ENCODE data around the gene CRABP2.

Gene CRABP2

GRCh38 chr1:156706657-156707416 lies 1.5 kb upstream of the CRABP2 start:
- Histone ChIP-seq H3K4me3 (ENCODE audit: control insufficient read depth in 1 of 7, extremely low read depth in 1 of 7, insufficient read depth in 4 of 7, low read depth in 2 of 7, low read length in 6 of 7) (peak overlapping the region in 6 of 7 experiments; percentile 19 to 70 (median 52)), H3K27ac (ENCODE audit: insufficient read depth in 1 of 2, low read depth in 1 of 2, low read length in 2 of 2, poor library complexity in 1 of 2, severe bottlenecking in 2 of 2) (no peak overlapping the region), H3K36me3 (ENCODE audit: control insufficient read depth in 4 of 4, insufficient read depth in 4 of 4, low read length in 3 of 4) (no peaks in the 10 kb centered on the region), H3K4me1 (ENCODE audit: control extremely low read depth in 1 of 4, control insufficient read depth in 4 of 4, insufficient read depth in 4 of 4, low read length in 3 of 4) (peaks cover 0 to 27% (median 21%) of the 10 kb centered on the region in 4 experiments), H3K9me3 (ENCODE audit: control extremely low read depth in 1 of 5, control insufficient read depth in 4 of 5, insufficient read depth in 2 of 5, low read depth in 1 of 5, low read length in 4 of 5) (no peaks in the 10 kb centered on the region), H3K27me3 (replicated peaks in 2 of 5; ENCODE audit: control insufficient read depth in 4 of 5, insufficient read depth in 5 of 5, low read length in 4 of 5) (peaks cover 7 to 68% (median 27%) of the 10 kb centered on the region in 5 experiments)
- CTCF ChIA-PET: interaction anchor here (0.6 to 14.1 kb wide), 14 partner anchors 9 to 82 kb away, joined by 3 to 236 read pairs (median 6); partner anchors contain the start of gene NES
- DNase-seq: peak in 2 of 3 donors; percentile 33
- POLR2A ChIA-PET: interaction anchor here (0.8 to 1.6 kb wide), 2 partner anchors 17 to 20 kb away, joined by 3 to 8 read pairs; no protein-coding TSS in a partner anchor
- 6% methylated on average over 19 of the region's 29 CpGs for WGBS (ENCODE audit: insufficient coverage)

GRCh38 chr1:156705918-156706656 lies 704 bp upstream of the CRABP2 start:
- H3K4me3 ChIP-seq (ENCODE audit: control insufficient read depth in 1 of 7, extremely low read depth in 1 of 7, insufficient read depth in 4 of 7, low read depth in 2 of 7, low read length in 6 of 7): peak overlapping the region in 6 of 7 experiments; percentile 19 to 70 (median 52)
- H3K27ac ChIP-seq (ENCODE audit: insufficient read depth in 1 of 2, low read depth in 1 of 2, low read length in 2 of 2, poor library complexity in 1 of 2, severe bottlenecking in 2 of 2): no peak overlapping the region
- ChIA-PET POLR2A (interaction anchor here (0.8 to 1.6 kb wide), 2 partner anchors 17 to 45 kb away, joined by 4 to 8 read pairs; no protein-coding TSS in a partner anchor), CTCF (interaction anchor here (1.0 to 14.1 kb wide), 16 partner anchors 9 to 132 kb away, joined by 3 to 236 read pairs (median 6); partner anchors contain the start of gene NES)
- peak; percentile 50 to 75 (median 73) for DNase-seq
- no peaks in the 10 kb centered on the region for H3K36me3 ChIP-seq (ENCODE audit: control insufficient read depth in 4 of 4, insufficient read depth in 4 of 4, low read length in 3 of 4)
- peaks cover 0 to 27% (median 21%) of the 10 kb centered on the region in 4 experiments for H3K4me1 ChIP-seq (ENCODE audit: control extremely low read depth in 1 of 4, control insufficient read depth in 4 of 4, insufficient read depth in 4 of 4, low read length in 3 of 4)
- H3K9me3 ChIP-seq (ENCODE audit: control extremely low read depth in 1 of 5, control insufficient read depth in 4 of 5, insufficient read depth in 2 of 5, low read depth in 1 of 5, low read length in 4 of 5): no peaks in the 10 kb centered on the region
- WGBS (ENCODE audit: insufficient coverage): under 1% methylated on average over 43 of the region's 45 CpGs
- H3K27me3 ChIP-seq (replicated peaks in 2 of 5; ENCODE audit: control insufficient read depth in 4 of 5, insufficient read depth in 5 of 5, low read length in 4 of 5): peaks cover 7 to 75% (median 30%) of the 10 kb centered on the region in 5 experiments

DNA sequence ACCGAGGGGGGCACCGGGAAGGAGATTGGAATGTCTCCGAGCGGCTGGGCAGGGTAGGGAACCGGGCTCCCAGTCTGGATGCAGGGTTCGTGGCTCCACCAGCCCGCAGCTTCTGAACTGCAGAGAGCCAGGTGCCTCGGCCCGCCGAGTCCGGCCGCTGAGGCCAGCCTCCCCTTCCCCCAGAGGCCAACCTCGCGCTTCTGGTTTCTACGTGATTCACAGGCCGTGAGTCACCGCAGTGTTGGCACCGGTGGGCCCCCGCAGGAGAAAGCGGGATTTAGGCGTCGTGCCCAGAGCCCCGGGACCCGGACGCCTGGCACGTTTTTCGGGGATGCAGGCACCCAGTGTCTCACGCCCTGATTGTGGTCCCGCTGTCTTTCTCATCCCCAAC lies 458 bp downstream of the CRABP2 start:
- Histone ChIP-seq H3K4me3 (ENCODE audit: control insufficient read depth in 1 of 7, extremely low read depth in 1 of 7, insufficient read depth in 4 of 7, low read depth in 2 of 7, low read length in 6 of 7) (peak overlapping the region in 2 of 7 experiments; percentile 4 to 44), H3K4me1 (ENCODE audit: control extremely low read depth in 1 of 4, control insufficient read depth in 4 of 4, insufficient read depth in 4 of 4, low read length in 3 of 4) (peaks cover 0 to 27% (median 21%) of the 10 kb centered on the region in 4 experiments), H3K9me3 (ENCODE audit: control extremely low read depth in 1 of 5, control insufficient read depth in 4 of 5, insufficient read depth in 2 of 5, low read depth in 1 of 5, low read length in 4 of 5) (no peaks in the 10 kb centered on the region), H3K27ac (ENCODE audit: insufficient read depth in 1 of 2, low read depth in 1 of 2, low read length in 2 of 2, poor library complexity in 1 of 2, severe bottlenecking in 2 of 2) (no peak overlapping the region), H3K36me3 (ENCODE audit: control insufficient read depth in 4 of 4, insufficient read depth in 4 of 4, low read length in 3 of 4) (no peaks in the 10 kb centered on the region), H3K27me3 (replicated peaks in 2 of 5; ENCODE audit: control insufficient read depth in 4 of 5, insufficient read depth in 5 of 5, low read length in 4 of 5) (peaks cover 7 to 84% (median 33%) of the 10 kb centered on the region in 5 experiments)
- CTCF ChIA-PET: interaction anchor here (1.5 to 14.1 kb wide), 5 partner anchors 18 to 80 kb away, joined by 6 to 236 read pairs (median 14); partner anchors contain the start of gene NES
- POLR2A ChIA-PET: interaction anchor here (0.7 kb wide), 1 partner anchor 15 kb away, joined by 3 read pairs; no protein-coding TSS in a partner anchor
- DNase-seq: peak in 2 of 3 donors; percentile 49 to 55
- 1% methylated on average over 24 of the region's 29 CpGs for WGBS (ENCODE audit: insufficient coverage)

DNA sequence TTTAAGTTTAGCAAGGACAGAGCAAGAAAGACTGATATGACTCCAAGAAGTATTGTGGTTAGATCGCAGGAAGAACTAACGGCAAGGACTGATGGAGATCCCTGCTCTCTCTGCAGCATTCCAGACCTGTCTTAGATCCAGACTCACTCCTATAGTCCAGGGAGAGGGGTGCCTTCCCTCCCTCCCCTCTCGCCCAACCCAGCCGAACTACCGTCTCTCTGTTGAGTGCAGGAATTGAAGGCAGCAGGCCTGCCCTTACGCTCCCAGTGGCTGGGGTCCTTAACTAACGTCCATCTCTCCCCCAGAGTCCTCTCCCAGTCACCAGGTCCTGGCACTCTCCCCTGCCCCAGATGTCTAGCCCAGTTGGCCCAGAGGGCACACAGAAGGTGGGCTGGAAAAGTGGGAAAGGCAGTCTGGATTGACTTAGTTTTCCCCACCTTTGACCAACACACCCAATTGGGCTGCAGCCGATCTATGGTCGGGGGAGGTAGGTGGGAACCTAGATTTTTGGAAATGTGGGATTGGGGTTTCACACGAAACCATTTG lies 1.1 kb downstream of the CRABP2 start:
- no peak for DNase-seq
- Histone ChIP-seq H3K4me3 (ENCODE audit: control insufficient read depth in 1 of 7, extremely low read depth in 1 of 7, insufficient read depth in 4 of 7, low read depth in 2 of 7, low read length in 6 of 7) (no peak overlapping the region), H3K27ac (ENCODE audit: insufficient read depth in 1 of 2, low read depth in 1 of 2, low read length in 2 of 2, poor library complexity in 1 of 2, severe bottlenecking in 2 of 2) (no peak overlapping the region), H3K4me1 (ENCODE audit: control extremely low read depth in 1 of 4, control insufficient read depth in 4 of 4, insufficient read depth in 4 of 4, low read length in 3 of 4) (peaks cover 0 to 27% (median 21%) of the 10 kb centered on the region in 4 experiments), H3K9me3 (ENCODE audit: control extremely low read depth in 1 of 5, control insufficient read depth in 4 of 5, insufficient read depth in 2 of 5, low read depth in 1 of 5, low read length in 4 of 5) (no peaks in the 10 kb centered on the region), H3K27me3 (replicated peaks in 2 of 5; ENCODE audit: control insufficient read depth in 4 of 5, insufficient read depth in 5 of 5, low read length in 4 of 5) (peaks cover 7 to 84% (median 31%) of the 10 kb centered on the region in 5 experiments), H3K36me3 (ENCODE audit: control insufficient read depth in 4 of 4, insufficient read depth in 4 of 4, low read length in 3 of 4) (no peaks in the 10 kb centered on the region)
- POLR2A ChIA-PET: interaction anchor here (0.7 kb wide), 1 partner anchor 14 kb away, joined by 3 read pairs; no protein-coding TSS in a partner anchor
- 46% methylated on average over 5 of the region's 10 CpGs for WGBS (ENCODE audit: insufficient coverage)
- CTCF ChIA-PET: interaction anchor here (1.0 to 14.1 kb wide), 6 partner anchors 17 to 156 kb away, joined by 3 to 236 read pairs (median 8); partner anchors contain the start of genes NES and NTRK1

DNA sequence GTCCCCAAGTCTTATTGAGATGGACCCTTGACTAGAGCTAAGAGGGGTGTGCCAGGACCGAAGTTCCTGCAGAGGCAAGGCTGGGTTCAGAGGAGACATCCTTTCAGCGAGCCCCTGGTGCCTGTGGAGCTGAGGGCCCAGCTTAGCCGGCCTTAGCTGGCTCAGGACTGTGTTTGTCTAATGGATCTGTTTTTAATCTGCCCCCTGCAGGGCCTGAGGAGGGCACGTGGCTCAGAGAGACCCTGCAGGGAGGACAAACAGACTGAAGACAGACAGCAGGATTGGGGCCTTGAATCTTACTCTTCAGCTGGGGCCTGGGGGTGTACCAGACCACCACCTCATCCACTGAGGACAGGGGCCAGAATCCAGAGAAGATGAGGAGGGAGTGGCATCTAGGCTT lies 1.6 kb downstream of the CRABP2 start:
- CTCF ChIA-PET: interaction anchor here (1.0 to 14.1 kb wide), 6 partner anchors 13 to 157 kb away, joined by 3 to 236 read pairs (median 4); partner anchors contain the start of gene NTRK1
- 20% methylated on average over 4 of the region's 4 CpGs for WGBS (ENCODE audit: insufficient coverage)
- Histone ChIP-seq H3K4me1 (ENCODE audit: control extremely low read depth in 1 of 4, control insufficient read depth in 4 of 4, insufficient read depth in 4 of 4, low read length in 3 of 4) (peaks cover 0 to 27% (median 21%) of the 10 kb centered on the region in 4 experiments), H3K4me3 (ENCODE audit: control insufficient read depth in 1 of 7, extremely low read depth in 1 of 7, insufficient read depth in 4 of 7, low read depth in 2 of 7, low read length in 6 of 7) (no peak overlapping the region), H3K27me3 (replicated peaks in 2 of 5; ENCODE audit: control insufficient read depth in 4 of 5, insufficient read depth in 5 of 5, low read length in 4 of 5) (peaks cover 7 to 85% (median 33%) of the 10 kb centered on the region in 5 experiments), H3K36me3 (ENCODE audit: control insufficient read depth in 4 of 4, insufficient read depth in 4 of 4, low read length in 3 of 4) (no peaks in the 10 kb centered on the region), H3K27ac (ENCODE audit: insufficient read depth in 1 of 2, low read depth in 1 of 2, low read length in 2 of 2, poor library complexity in 1 of 2, severe bottlenecking in 2 of 2) (no peak overlapping the region), H3K9me3 (ENCODE audit: control extremely low read depth in 1 of 5, control insufficient read depth in 4 of 5, insufficient read depth in 2 of 5, low read depth in 1 of 5, low read length in 4 of 5) (no peaks in the 10 kb centered on the region)
- POLR2A ChIA-PET: no interaction called here
- DNase-seq: no peak

DNA sequence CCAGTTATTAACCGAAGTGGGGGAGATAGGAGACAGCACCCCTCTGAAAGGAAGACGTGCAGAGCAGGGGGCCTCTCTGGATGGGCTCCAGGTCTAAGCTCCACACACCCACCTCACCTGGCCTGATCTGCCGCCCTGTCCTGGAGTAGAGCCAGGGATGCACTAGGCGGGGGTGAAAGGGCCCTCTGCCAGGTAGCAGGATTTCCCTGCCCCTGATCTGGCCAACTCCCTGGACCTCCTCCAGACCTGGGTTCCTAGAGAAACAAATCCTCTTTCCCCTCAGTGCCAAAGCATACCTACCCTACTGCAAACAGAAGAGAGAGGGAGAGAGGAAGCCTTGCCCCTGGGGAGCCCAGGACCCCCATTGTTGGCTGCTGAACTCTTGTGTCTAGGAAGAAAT lies 2.0 kb downstream of the CRABP2 start:
- Histone ChIP-seq H3K27me3 (replicated peaks in 2 of 5; ENCODE audit: control insufficient read depth in 4 of 5, insufficient read depth in 5 of 5, low read length in 4 of 5) (peaks cover 7 to 81% (median 33%) of the 10 kb centered on the region in 5 experiments), H3K36me3 (ENCODE audit: control insufficient read depth in 4 of 4, insufficient read depth in 4 of 4, low read length in 3 of 4) (no peaks in the 10 kb centered on the region), H3K9me3 (ENCODE audit: control extremely low read depth in 1 of 5, control insufficient read depth in 4 of 5, insufficient read depth in 2 of 5, low read depth in 1 of 5, low read length in 4 of 5) (no peaks in the 10 kb centered on the region), H3K27ac (ENCODE audit: insufficient read depth in 1 of 2, low read depth in 1 of 2, low read length in 2 of 2, poor library complexity in 1 of 2, severe bottlenecking in 2 of 2) (no peak overlapping the region), H3K4me3 (ENCODE audit: control insufficient read depth in 1 of 7, extremely low read depth in 1 of 7, insufficient read depth in 4 of 7, low read depth in 2 of 7, low read length in 6 of 7) (no peak overlapping the region), H3K4me1 (ENCODE audit: control extremely low read depth in 1 of 4, control insufficient read depth in 4 of 4, insufficient read depth in 4 of 4, low read length in 3 of 4) (peaks cover 0 to 27% (median 21%) of the 10 kb centered on the region in 4 experiments)
- no peak for DNase-seq
- WGBS (ENCODE audit: insufficient coverage): 84% methylated on average over 4 of the region's 4 CpGs
- ChIA-PET CTCF (interaction anchor here (1.0 to 14.1 kb wide), 5 partner anchors 13 to 157 kb away, joined by 3 to 236 read pairs (median 4); partner anchors contain the start of gene NTRK1), POLR2A (no interaction called here)
